KG1 (cell line): ENCODE measurements around the gene CPT1A.

Source experiments
- DNase-seq: peaks from one replicate; lab custom pipeline; 2025; lab: John Stamatoyannopoulos, UW

Gene CPT1A

GRCh38 chr11:68757711-68758110 lies 84.0 kb downstream of the CPT1A start:
- DNase-seq: no peak

GRCh38 chr11:68756171-68756766 lies 85.4 kb downstream of the CPT1A start:
- DNase-seq: no peak

- no peak for DNase-seq
Measured at GRCh38 chr11:68753300-68753699, 88.4 kb downstream of the CPT1A start.

- no peak for DNase-seq
Measured at GRCh38 chr11:68751331-68751856, 90.3 kb downstream of the CPT1A start, which contains the start of gene TESMIN. Gene TESMIN (minus strand): TSS chr11:68751520. CDS start chr11:68750660, 860 bp downstream.

GRCh38 chr11:68751004-68751325 lies 90.8 kb downstream of the CPT1A start:
- no peak for DNase-seq

GRCh38 chr11:68750195-68751003 lies 91.3 kb downstream of the CPT1A start:
- no peak for DNase-seq

GRCh38 chr11:68749229-68750123 lies 92.2 kb downstream of the CPT1A start:
- no peak for DNase-seq

- DNase-seq: no peak
Measured at GRCh38 chr11:68748061-68748460, 93.7 kb downstream of the CPT1A start.

- no peak for DNase-seq
Measured at GRCh38 chr11:68743539-68743938, 98.2 kb downstream of the CPT1A start.

GRCh38 chr11:68741463-68741862 lies 100.3 kb downstream of the CPT1A start:
- no peak for DNase-seq

GRCh38 chr11:68735646-68736045 lies 106.1 kb downstream of the CPT1A start:
- no peak for DNase-seq

- no peak for DNase-seq
Measured at GRCh38 chr11:68735125-68735524, 106.6 kb downstream of the CPT1A start.

GRCh38 chr11:68734111-68734510 lies 107.6 kb downstream of the CPT1A start:
- DNase-seq: no peak

- no peak for DNase-seq
Measured at GRCh38 chr11:68727783-68728182, 113.9 kb downstream of the CPT1A start.

- DNase-seq: no peak
Measured at GRCh38 chr11:68724293-68724692, 117.4 kb downstream of the CPT1A start.

GRCh38 chr11:68722143-68722542 lies 119.6 kb downstream of the CPT1A start:
- DNase-seq: no peak

GRCh38 chr11:68721075-68721474 lies 120.6 kb downstream of the CPT1A start:
- no peak for DNase-seq

GRCh38 chr11:68715456-68716122 lies 126.1 kb downstream of the CPT1A start:
- DNase-seq: no peak

GRCh38 chr11:68714060-68714856 lies 127.5 kb downstream of the CPT1A start:
- no peak for DNase-seq

GRCh38 chr11:68711114-68711513 lies 130.6 kb downstream of the CPT1A start:
- no peak for DNase-seq

GRCh38 chr11:68710409-68710808 lies 131.3 kb downstream of the CPT1A start:
- DNase-seq: no peak
